Astrocyte (in vitro differentiated cells and primary cell): ENCODE data around the gene PLEKHA8.

Source experiments
- EZH2 ChIP-seq: IDR thresholded peaks from 2 replicates; pipeline ENCODE4 v1.6.1; 2012; ENCODE audit warnings: mild to moderate bottlenecking, low read length, inconsistent platforms; ENCODE audit not compliant: insufficient read depth
- TF ChIP-seq, protein P1 (sequence below): IDR thresholded peaks from 2 replicates; pipeline ENCODE4 v1.5.1; 2011; ENCODE audit warnings: low read depth, mild to moderate bottlenecking, inconsistent platforms, low read length, moderate library complexity; ENCODE audit not compliant: insufficient read depth

GRCh38 chr7:29990931-29991330 lies 37.3 kb upstream of the PLEKHA8 start:
- TF ChIP-seq, protein P1, sequence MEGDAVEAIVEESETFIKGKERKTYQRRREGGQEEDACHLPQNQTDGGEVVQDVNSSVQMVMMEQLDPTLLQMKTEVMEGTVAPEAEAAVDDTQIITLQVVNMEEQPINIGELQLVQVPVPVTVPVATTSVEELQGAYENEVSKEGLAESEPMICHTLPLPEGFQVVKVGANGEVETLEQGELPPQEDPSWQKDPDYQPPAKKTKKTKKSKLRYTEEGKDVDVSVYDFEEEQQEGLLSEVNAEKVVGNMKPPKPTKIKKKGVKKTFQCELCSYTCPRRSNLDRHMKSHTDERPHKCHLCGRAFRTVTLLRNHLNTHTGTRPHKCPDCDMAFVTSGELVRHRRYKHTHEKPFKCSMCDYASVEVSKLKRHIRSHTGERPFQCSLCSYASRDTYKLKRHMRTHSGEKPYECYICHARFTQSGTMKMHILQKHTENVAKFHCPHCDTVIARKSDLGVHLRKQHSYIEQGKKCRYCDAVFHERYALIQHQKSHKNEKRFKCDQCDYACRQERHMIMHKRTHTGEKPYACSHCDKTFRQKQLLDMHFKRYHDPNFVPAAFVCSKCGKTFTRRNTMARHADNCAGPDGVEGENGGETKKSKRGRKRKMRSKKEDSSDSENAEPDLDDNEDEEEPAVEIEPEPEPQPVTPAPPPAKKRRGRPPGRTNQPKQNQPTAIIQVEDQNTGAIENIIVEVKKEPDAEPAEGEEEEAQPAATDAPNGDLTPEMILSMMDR: no peak
- no peak for TF ChIP-seq EZH2
